ENCODE measurements around the gene CWC22. TPM values are rescaled to one million over a fixed set of nuclear protein-coding genes. Genes with fewer than 3 reads are reported as not detected.
"Not testable (repeated sequence)": the region's sequence is repeated elsewhere in the genome, so short reads cannot be mapped to it uniquely, and the experiment has no call there.

CWC22 gene
- total RNA-seq, 2 donors from 2014 or later: 21.5 to 24.2 TPM

DNA sequence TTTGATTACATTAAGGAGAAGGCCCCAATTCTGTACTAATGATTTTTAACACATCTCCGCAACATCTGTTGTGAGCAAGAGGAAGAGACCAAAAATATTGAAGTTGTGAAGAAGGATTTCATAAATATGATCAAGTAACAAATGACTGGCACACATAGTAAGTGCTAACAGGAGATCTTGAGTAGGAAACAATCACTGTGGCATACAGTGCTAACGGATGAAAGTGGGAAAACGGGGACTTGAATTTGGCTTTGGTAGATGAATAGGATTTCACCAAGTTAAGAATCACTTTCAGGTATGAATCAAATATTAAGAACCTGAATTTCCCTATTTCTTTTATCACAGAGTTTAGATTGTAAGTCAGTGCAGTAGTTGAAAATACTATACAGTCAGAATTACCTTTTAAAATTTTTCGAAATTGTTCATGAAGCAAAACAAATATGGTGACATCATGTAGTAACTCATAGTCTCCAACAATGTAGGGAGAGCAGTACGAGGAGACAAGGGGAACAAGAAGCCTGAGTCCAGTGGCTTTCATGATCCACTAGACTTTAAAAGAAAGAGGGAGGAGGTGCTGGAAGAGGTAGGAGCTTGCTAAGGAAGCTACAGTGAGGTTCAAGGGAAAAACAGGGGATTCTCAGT lies 16.3 kb downstream of the CWC22 start:
- peaks cover 21% of the 10 kb centered on the region for H3K4me1 Mint-ChIP-seq
- ATAC-seq (replicated peaks): peak; percentile 85
- peaks cover 83% of the 10 kb centered on the region for H3K36me3 Mint-ChIP-seq (ENCODE audit: low read depth)
- H3K4me3 Mint-ChIP-seq: peak overlapping the region; percentile 25
- H3K27me3 Mint-ChIP-seq: no peaks in the 10 kb centered on the region
- H3K27ac Mint-ChIP-seq: peak overlapping the region; percentile 86
- H3K9me3 Mint-ChIP-seq: no peaks in the 10 kb centered on the region

GRCh38 chr2:179987916-179988315 lies 19.2 kb downstream of the CWC22 start:
- no peak for ATAC-seq (replicated peaks)
- H3K27me3 Mint-ChIP-seq: no peaks in the 10 kb centered on the region
- H3K9me3 Mint-ChIP-seq: no peaks in the 10 kb centered on the region
- peaks cover 98% of the 10 kb centered on the region for H3K36me3 Mint-ChIP-seq (ENCODE audit: low read depth)
- H3K27ac Mint-ChIP-seq: no peak overlapping the region
- peaks cover 17% of the 10 kb centered on the region for H3K4me1 Mint-ChIP-seq
- H3K4me3 Mint-ChIP-seq: no peak overlapping the region

DNA sequence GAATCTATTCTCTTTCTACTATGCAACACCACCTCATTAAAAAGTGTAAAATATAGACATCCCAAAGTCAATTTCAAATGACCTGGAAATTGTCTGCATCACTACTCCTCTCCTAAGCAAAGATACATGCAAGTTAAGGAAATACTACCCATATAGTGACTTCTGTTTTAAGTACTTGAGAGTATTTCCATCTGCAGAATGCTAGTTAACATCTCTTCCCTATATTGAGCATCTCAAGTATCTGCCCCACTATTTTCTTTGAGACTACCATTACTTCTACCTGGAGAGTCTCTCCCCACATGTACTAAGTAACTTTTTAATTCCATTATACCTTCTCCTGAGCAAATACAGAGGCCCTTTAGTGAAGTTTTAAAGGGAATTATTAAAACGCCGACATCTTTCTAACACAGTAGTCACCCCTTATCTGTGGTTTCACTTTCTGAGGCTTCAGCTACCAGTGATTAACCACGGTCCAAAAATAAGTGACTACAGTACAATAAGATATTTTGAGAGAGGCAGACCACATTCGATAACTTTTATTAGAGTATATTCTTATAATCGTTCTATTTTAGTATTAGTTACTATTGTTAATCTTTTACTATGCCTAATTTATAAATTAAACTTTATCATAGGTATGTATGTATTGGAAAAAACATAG lies 21.8 kb downstream of the CWC22 start:
- no peak for ATAC-seq (replicated peaks)
- H3K9me3 Mint-ChIP-seq: no peaks in the 10 kb centered on the region
- H3K27me3 Mint-ChIP-seq: no peaks in the 10 kb centered on the region
- no peak overlapping the region for H3K27ac Mint-ChIP-seq
- no peak overlapping the region for H3K4me3 Mint-ChIP-seq
- peaks cover 96% of the 10 kb centered on the region for H3K36me3 Mint-ChIP-seq (ENCODE audit: low read depth)
- peaks cover under 1% of the 10 kb centered on the region for H3K4me1 Mint-ChIP-seq

DNA sequence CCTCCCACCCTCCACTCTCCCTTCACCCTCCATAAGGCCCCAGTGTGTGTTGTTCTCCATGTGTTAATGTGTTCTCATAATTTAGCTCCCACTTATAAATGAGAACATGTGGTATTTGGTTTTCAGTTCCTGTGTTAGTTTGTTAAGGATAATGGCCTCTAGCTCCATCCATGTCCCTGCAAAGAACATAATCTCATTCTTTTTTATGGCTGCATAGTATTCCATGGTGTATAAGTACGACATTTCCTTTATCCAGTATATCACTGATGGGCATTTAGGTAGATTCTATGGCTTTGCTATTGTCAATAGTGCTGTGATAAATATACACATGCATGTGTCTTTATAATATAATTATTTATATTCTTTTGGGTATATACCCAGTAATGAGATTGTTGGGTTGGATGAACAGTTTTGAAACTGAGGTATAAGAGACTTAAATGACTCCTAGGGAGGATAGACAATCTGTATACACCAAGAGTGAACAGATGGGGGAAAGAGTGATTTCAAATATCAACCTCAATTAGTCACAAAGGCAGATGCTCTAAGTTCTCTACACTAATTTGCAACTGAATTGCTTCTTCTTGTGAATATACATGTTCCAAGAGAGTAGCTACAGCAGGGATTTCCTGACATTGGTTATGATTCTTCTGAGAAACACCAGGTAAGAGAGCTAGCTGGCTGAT lies 23.7 kb downstream of the CWC22 start:
- Mint-ChIP-seq H3K27ac (no peak overlapping the region), H3K36me3 (ENCODE audit: low read depth) (peaks cover 99% of the 10 kb centered on the region), H3K9me3 (no peaks in the 10 kb centered on the region), H3K27me3 (no peaks in the 10 kb centered on the region), H3K4me3 (no peak overlapping the region), H3K4me1 (no peaks in the 10 kb centered on the region)
- peak; percentile 26 for ATAC-seq (replicated peaks)

DNA sequence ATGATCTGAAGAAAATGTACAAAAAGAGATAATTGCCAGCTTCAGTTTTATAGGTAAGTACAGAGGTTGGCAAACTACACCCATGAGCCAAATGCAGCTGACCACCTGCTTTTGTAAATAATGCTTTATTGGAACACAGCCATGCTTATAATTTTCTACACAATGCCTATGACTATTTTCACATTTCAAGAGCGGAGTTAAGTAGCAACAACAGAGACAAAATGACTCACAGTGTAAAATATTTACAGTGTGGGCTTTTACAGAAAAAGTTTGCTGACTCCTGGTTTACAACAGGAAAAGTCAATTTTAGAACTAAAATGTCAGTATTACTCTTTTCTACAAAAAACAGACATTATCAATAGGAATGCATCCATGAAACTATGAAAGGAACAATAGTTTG lies 26.0 kb downstream of the CWC22 start:
- H3K27me3 Mint-ChIP-seq: no peaks in the 10 kb centered on the region
- H3K4me3 Mint-ChIP-seq: no peak overlapping the region
- H3K27ac Mint-ChIP-seq: peak overlapping the region; percentile 59
- no peaks in the 10 kb centered on the region for H3K4me1 Mint-ChIP-seq
- H3K9me3 Mint-ChIP-seq: no peaks in the 10 kb centered on the region
- no peak for ATAC-seq (replicated peaks)
- peaks cover 91% of the 10 kb centered on the region for H3K36me3 Mint-ChIP-seq (ENCODE audit: low read depth)

- no peak for ATAC-seq (replicated peaks)
- H3K9me3 Mint-ChIP-seq: no peaks in the 10 kb centered on the region
- no peaks in the 10 kb centered on the region for H3K27me3 Mint-ChIP-seq
- no peak overlapping the region for H3K4me3 Mint-ChIP-seq
- H3K4me1 Mint-ChIP-seq: no peaks in the 10 kb centered on the region
- peaks cover 91% of the 10 kb centered on the region for H3K36me3 Mint-ChIP-seq (ENCODE audit: low read depth)
- H3K27ac Mint-ChIP-seq: no peak overlapping the region
Observed at GRCh38 chr2:179974761-179975160, 32.3 kb downstream of the CWC22 start.

DNA sequence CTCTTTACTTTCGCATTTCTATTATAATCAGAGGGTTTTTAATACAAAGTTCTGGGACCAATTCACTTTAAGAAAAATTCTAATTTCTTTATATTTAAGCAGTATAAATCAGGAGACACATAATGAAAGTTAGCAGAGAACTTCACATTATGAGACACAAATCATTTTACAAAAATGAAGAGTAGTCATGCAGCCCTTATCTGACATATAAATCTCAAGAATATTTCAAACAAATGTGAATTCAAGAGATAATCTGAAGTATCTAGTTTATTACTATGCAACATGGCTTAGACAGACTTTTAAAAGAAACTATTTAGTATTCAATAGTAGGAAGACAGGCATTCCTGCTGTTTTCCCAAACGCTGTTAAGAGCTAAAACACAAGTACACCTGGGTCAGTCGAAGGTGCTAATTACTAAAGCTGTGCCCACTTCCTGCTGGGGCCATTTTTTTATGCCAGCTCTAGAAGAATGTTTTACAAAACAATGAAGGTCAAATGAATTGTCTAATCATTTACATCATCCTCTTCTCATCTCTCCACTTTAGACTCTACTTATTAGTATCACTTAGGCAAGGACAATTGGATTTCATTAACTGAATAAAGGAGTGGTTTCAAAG lies 40.2 kb downstream of the CWC22 start:
- Mint-ChIP-seq H3K36me3 (ENCODE audit: low read depth) (peaks cover 96% of the 10 kb centered on the region), H3K27me3 (no peaks in the 10 kb centered on the region), H3K27ac (peak overlapping the region; percentile 16), H3K4me3 (no peak overlapping the region), H3K4me1 (peaks cover 5% of the 10 kb centered on the region), H3K9me3 (no peaks in the 10 kb centered on the region)
- no peak for ATAC-seq (replicated peaks)

- no peak for ATAC-seq (replicated peaks)
- peaks cover 5% of the 10 kb centered on the region for H3K4me1 Mint-ChIP-seq
- H3K9me3 Mint-ChIP-seq: no peaks in the 10 kb centered on the region
- H3K27me3 Mint-ChIP-seq: no peaks in the 10 kb centered on the region
- H3K36me3 Mint-ChIP-seq (ENCODE audit: low read depth): peaks cover 94% of the 10 kb centered on the region
- no peak overlapping the region for H3K27ac Mint-ChIP-seq
- H3K4me3 Mint-ChIP-seq: no peak overlapping the region
Observed at GRCh38 chr2:179965291-179966258, 41.5 kb downstream of the CWC22 start.

- peak overlapping the region; percentile 87 for H3K27ac Mint-ChIP-seq
- no peak overlapping the region for H3K4me3 Mint-ChIP-seq
- no peaks in the 10 kb centered on the region for H3K27me3 Mint-ChIP-seq
- peak; percentile 83 for ATAC-seq (replicated peaks)
- no peaks in the 10 kb centered on the region for H3K9me3 Mint-ChIP-seq
- H3K36me3 Mint-ChIP-seq (ENCODE audit: low read depth): peaks cover 87% of the 10 kb centered on the region
- peaks cover 5% of the 10 kb centered on the region for H3K4me1 Mint-ChIP-seq
Observed at GRCh38 chr2:179963626-179964025, 43.5 kb downstream of the CWC22 start.

DNA sequence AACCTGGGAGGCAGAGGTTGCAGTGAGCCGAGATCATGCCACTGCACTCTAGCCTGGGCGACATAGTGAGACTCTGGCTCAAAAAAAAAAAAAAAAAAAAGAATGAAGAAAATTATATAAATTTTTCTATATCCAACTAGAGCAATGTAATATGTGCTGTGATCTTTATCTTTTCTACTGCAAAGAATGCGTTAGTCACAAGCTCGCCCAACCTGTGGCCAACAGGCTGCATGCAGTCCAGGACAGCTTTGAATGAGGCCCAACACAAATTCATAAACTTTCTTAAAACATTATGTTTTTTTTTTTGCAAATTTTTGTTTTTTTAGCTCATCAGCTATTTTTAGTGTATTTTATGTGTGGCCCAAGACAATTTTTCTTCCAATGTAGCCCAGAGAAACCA lies 48.8 kb downstream of the CWC22 start:
- ATAC-seq (replicated peaks); H3K4me3 Mint-ChIP-seq; H3K27ac Mint-ChIP-seq; H3K27me3 Mint-ChIP-seq; H3K4me1 Mint-ChIP-seq; H3K9me3 Mint-ChIP-seq: not testable (repeated sequence)
- H3K36me3 Mint-ChIP-seq (ENCODE audit: low read depth): peaks cover 76% of the 10 kb centered on the region

GRCh38 chr2:179954026-179954425 lies 53.1 kb downstream of the CWC22 start:
- Mint-ChIP-seq H3K9me3 (no peaks in the 10 kb centered on the region), H3K27ac (no peak overlapping the region), H3K27me3 (no peaks in the 10 kb centered on the region), H3K4me1 (no peaks in the 10 kb centered on the region), H3K4me3 (no peak overlapping the region), H3K36me3 (ENCODE audit: low read depth) (peaks cover 80% of the 10 kb centered on the region)
- ATAC-seq (replicated peaks): no peak

GRCh38 chr2:179953359-179953758 lies 53.7 kb downstream of the CWC22 start:
- Mint-ChIP-seq H3K4me3 (no peak overlapping the region), H3K9me3 (no peaks in the 10 kb centered on the region), H3K27ac (no peak overlapping the region), H3K4me1 (no peaks in the 10 kb centered on the region), H3K27me3 (no peaks in the 10 kb centered on the region), H3K36me3 (ENCODE audit: low read depth) (peaks cover 82% of the 10 kb centered on the region)
- ATAC-seq (replicated peaks): no peak

DNA sequence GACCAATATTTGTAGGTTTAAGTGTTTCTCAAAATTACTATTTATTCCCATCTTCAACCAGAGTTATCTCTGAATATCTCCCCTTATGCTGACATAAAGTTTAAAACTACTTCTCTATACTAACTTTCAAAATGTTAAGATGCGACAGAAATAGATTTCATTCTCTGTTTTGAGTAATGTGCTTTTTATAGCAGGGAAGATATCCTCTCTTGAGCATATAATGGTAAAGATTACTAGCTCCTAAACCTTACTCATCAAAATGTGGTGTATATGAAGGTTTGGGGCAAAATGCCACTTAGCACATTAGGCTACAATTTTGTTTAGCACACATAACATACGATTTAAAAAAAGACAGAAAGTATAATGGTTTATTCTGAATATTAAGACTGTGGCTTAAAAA lies 54.4 kb downstream of the CWC22 start:
- no peaks in the 10 kb centered on the region for H3K27me3 Mint-ChIP-seq
- no peak overlapping the region for H3K27ac Mint-ChIP-seq
- no peak overlapping the region for H3K4me3 Mint-ChIP-seq
- H3K36me3 Mint-ChIP-seq (ENCODE audit: low read depth): peaks cover 82% of the 10 kb centered on the region
- H3K4me1 Mint-ChIP-seq: no peaks in the 10 kb centered on the region
- no peaks in the 10 kb centered on the region for H3K9me3 Mint-ChIP-seq
- ATAC-seq (replicated peaks): no peak

- H3K36me3 Mint-ChIP-seq (ENCODE audit: low read depth): peaks cover 87% of the 10 kb centered on the region
- ATAC-seq (replicated peaks): no peak
- H3K4me1 Mint-ChIP-seq: no peaks in the 10 kb centered on the region
- H3K9me3 Mint-ChIP-seq: no peaks in the 10 kb centered on the region
- no peak overlapping the region for H3K4me3 Mint-ChIP-seq
- H3K27me3 Mint-ChIP-seq: no peaks in the 10 kb centered on the region
- no peak overlapping the region for H3K27ac Mint-ChIP-seq
Observed at GRCh38 chr2:179951680-179952079, 55.4 kb downstream of the CWC22 start.

All from activated T-helper 17 cell treated with anti-CD3 and anti-CD28 coated beads, Interleukin-2, amount 50 U/mL, for 72 hours (primary cell).